B cell (primary cell): ENCODE results near the gene BCDIN3D.

Experiments used
- CTCF ChIP-seq: fragments of 200-600 bp; IDR thresholded peaks from one replicate; pipeline ENCODE4 v1.8.0; 2022; ENCODE audit warnings: antibody characterized with exemption, mild to moderate bottlenecking
- EZH2 ChIP-seq: IDR thresholded peaks from 2 replicates; pipeline ENCODE4 v1.6.1; 2012; ENCODE audit warnings: borderline replicate concordance, low read depth, mild to moderate bottlenecking, moderate library complexity, low read length; ENCODE audit not compliant: insufficient read depth, poor library complexity, severe bottlenecking

GRCh38 chr12:49868449-49868848, 25.5 kb upstream of the BCDIN3D start:
- no peak for TF ChIP-seq EZH2
- no peak for TF ChIP-seq CTCF
